NB4 (cell line): Measurements from ENCODE around the gene SPIB.

Experiments
- MYC ChIP-seq: IDR thresholded peaks from 2 replicates; pipeline ENCODE4 v1.6.1; 2011; ENCODE audit warnings: low read depth, low read length
- POLR2A ChIP-seq: IDR thresholded peaks from 2 replicates; pipeline ENCODE4 v1.6.1; 2011; ENCODE audit warnings: mild to moderate bottlenecking; ENCODE audit not compliant: insufficient read length; ENCODE audit errors: extremely low read depth
- TF ChIP-seq, protein P1 (sequence below): IDR thresholded peaks from one replicate; pipeline ENCODE4 v1.5.1; 2012; ENCODE audit warnings: low read depth, low read length
- TF ChIP-seq, protein P2 (sequence below): IDR thresholded peaks from 2 replicates; pipeline ENCODE4 v1.6.1; 2011; ENCODE audit warnings: low read depth, low read length

DNA sequence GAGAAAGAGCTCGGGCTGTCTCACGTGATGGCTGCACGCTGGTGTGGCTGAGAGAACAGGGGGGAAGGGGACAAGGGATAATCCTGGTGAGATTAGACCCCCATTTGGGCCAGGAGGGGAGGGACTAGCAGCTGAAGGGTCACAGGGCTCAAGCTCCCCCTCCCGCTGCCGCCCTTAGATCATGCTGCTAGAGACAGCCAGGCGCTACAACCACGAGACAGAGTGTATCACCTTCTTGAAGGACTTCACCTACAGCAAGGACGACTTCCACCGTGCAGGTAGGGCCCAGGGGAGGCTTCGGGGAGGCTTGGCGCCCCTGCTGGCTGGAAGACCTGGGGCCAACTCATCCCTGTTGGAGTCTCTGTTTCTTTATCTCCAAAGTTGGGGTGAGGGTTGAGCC, 39.1 kb upstream of the SPIB start:
- TF ChIP-seq POLR2A (no peak), MYC (no peak)
- TF ChIP-seq, protein P1, sequence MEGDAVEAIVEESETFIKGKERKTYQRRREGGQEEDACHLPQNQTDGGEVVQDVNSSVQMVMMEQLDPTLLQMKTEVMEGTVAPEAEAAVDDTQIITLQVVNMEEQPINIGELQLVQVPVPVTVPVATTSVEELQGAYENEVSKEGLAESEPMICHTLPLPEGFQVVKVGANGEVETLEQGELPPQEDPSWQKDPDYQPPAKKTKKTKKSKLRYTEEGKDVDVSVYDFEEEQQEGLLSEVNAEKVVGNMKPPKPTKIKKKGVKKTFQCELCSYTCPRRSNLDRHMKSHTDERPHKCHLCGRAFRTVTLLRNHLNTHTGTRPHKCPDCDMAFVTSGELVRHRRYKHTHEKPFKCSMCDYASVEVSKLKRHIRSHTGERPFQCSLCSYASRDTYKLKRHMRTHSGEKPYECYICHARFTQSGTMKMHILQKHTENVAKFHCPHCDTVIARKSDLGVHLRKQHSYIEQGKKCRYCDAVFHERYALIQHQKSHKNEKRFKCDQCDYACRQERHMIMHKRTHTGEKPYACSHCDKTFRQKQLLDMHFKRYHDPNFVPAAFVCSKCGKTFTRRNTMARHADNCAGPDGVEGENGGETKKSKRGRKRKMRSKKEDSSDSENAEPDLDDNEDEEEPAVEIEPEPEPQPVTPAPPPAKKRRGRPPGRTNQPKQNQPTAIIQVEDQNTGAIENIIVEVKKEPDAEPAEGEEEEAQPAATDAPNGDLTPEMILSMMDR, result no peak
- TF ChIP-seq, protein P2, sequence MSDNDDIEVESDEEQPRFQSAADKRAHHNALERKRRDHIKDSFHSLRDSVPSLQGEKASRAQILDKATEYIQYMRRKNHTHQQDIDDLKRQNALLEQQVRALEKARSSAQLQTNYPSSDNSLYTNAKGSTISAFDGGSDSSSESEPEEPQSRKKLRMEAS, result no peak
